HG03045 (cell line): ENCODE measurements around the gene CHD9.

ENCODE experiments used
- ATAC-seq: cut with Tn5 transposase; IDR thresholded peaks from one replicate; pipeline ENCODE4 v1.9.1; 2021; ENCODE audit warnings: mild to moderate bottlenecking, moderate library complexity; ENCODE audit not compliant: unreplicated experiment

The CHD9 gene

DNA sequence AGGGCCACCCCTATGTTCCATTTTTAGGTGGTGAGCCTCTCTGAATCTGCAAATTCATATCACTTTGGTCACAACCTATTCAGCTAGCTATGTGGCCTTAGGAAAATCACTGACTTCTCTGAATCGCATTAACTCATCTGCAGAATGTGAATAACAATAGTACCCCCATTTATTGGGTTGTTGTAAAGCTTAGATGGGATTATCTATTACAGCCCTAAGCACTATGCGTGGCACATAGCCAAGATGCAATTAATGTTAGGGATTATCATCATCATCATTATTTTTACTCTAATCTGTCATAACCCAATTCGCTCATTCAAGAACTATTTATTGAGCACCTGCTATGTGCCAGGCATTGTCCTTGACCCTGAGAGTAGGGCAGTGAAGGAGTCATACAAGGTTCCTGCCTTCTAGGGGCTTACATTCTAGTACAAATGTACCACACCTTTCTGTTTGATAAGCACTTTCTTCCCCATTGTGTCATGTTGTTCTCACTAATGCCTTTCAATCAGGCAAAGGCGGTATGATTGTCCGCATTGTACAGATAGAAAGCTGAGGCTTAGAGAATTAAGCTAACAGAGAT is 38.5 kb downstream of the CHD9 start:
- no peak for ATAC-seq

DNA sequence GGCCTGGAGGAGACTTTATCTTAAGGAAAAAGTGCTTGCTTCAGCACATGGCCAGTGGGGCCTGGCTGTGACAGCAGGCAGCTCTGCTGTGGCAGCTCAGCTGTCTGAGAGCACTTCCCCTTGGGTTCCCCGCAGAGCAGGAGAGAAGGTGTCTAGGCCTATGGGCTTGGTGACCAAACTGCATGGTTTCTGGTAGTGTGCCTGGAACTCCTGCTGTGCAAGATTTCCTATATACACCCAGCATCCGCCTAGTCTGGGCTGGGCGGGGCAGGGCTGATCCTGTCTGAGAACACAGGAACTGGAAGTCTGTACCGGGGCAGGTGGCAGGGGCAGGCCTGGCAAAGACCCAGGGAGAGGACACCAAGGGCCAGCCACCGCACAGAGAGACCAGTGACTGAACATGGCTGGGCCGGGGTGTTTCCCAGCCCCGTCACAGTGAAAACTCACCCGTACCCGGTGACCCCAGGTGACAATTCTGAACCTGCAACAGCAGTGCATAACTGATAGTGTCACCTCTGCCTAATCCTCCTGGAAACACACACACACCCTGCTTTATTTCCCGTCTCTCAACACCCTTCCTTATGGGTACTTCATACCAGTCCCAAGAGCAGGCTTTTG is 39.3 kb downstream of the CHD9 start:
- ATAC-seq, result peak; percentile 45

DNA sequence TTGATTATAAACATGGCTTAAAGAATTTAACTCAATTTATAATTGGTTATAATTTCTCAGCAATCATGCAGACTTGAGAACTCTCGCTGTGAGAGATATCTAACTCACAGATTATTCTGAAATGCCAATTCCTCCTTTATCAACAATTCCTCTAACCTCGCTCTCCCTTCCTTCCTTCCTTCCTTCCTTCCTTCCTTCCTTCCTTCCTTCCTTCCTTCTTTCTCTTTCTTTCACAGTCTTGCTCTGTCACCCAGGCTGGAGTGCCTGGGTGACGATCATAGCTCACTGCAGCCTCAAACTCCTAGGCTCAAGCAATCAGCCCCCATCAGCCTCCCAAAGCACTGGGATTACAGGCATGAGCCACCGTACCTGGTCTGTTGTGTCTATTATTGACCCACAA is 42.4 kb downstream of the CHD9 start:
- ATAC-seq, result no peak

DNA sequence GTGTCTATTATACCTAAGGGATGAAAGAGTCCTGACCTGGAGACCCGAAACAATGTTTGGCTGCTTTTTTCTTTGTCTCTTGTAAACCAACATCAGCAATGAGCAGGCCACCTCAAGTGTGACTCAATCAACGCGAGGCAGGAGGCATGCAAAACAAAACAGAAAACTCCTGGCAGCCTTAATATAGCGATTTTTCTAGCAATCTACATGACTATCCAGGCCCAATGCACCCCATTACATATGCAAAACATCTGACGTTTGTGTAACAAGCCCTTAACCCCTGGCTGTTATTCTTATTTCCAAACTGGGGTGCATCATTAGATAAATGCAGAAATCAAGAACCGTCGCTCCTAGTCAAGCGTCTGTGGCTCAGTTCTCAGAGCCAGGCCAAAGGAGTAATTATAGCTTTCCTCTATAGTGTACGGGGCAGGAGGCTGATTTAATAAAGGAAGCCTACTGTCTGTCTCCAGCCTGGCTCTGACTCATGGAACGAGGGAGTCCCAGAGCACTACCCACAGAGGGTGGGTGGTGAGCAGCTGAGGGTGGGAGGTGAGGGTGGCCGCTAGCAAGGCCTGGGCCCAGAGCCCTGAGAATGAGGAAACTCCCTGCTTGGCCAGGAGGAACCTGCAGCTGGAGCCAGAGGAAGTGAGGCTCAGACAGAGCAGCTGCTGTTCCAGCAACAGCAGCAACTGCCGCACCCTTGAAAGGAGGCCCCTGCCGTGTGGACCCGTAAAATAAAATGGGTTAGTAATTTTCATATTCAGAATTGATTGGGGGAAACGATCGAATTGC is 43.9 kb downstream of the CHD9 start:
- peak; percentile 68 for ATAC-seq

DNA sequence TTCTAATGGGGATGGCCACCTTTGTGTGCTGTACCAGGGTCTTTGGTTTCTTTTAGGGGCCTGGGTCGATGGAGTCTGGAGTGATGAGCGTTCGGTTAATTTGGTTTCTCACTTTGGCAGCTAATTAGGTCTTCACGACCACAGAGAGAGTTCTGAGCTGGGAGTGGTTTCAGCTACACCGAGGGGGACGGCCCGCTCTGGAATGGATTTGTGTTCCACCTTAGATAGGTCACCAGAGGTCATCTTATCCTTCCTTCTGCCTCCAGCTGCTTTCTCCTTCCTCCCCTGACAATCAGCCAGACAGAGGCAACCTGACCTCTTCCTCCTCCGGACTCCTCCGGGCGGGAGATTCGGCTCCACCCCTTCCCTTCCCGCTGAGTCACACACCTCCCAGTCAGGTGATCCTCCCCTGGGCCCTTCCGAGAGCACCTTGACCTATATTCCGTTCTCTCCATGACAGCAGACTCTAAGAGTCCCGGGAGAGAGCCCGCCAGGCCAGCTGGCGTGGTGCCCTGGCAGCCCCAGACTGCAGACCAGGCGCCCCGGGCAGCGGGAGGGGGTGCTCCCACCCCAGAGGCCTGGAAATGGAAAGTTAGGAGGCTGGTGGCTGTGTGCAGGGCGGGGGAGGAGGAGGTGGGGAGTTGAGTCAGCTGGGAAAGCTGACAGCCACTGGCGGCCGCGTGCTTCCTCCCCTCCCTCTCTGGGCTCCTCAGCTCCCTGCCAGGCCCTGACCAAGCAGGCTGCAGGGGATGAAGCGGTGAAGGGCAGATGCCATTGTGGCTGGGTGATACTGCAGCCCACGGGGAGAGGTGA is 44.7 kb downstream of the CHD9 start:
- peak; percentile 55 for ATAC-seq

DNA sequence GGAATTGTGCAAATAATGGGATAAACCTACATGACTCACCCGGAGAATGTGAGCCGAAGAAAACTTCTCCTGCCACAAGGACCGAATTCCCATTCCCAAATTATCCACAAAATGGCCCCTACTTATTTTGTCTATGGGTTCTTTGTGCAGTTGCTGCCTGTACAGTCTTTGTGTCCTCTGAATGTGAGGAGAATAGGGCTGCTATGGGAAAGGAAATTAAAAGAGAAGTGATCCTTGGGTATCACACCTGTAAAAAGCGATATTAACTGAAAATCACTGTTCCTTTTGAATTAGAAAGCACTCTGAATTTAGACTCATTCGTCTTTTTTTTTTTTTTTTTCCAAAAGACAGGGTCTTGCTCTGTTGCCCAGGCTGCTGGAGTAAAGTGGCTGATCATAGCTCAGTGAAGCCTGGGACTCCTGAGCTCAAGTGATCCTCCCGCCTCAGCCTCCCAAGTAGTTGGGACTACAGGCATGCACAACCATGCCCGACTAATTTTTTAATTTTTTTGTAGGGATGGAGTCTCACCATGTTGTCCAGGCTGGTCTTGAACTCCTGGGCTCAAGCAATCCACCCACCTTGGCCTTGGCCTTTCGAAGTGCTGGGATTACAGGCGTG is 45.4 kb downstream of the CHD9 start:
- no peak for ATAC-seq

DNA sequence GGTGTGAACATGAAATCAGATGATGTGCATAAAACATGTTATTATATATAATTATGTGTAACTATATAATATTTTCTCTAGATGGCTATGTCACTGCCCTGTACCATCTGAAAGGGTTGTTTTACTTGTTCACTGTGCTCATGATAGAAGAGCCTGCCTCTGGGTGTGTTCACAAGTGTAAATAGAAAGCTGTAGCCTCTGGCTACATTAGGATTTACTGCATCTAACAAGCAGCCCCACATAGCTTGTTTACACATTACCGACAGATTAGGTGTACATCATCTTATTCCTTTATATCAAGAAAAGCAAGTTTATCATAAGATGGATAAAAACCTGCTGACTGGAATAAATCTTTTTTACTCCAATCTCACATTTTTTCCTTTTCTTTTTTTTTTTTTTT is 46.1 kb downstream of the CHD9 start:
- no peak for ATAC-seq

DNA sequence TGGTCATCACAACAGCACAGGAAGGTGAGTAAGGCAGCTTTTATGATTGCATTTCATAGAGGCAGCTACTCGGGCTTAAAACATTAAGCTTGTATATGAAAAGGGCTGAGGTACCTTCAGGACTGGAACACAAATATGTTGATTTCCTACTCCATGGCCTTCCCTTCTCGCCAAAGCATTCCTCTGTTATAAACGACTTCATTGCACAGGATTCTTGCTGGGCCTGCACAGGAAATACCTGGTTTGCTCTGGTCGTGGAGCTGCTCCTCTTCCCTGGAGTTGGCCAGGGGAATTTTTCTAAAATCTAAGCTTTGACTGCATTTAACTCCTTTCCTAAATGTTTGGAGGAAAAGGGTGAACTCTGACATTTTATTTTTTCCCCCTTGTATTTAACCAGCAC is 49.0 kb downstream of the CHD9 start:
- no peak for ATAC-seq

DNA sequence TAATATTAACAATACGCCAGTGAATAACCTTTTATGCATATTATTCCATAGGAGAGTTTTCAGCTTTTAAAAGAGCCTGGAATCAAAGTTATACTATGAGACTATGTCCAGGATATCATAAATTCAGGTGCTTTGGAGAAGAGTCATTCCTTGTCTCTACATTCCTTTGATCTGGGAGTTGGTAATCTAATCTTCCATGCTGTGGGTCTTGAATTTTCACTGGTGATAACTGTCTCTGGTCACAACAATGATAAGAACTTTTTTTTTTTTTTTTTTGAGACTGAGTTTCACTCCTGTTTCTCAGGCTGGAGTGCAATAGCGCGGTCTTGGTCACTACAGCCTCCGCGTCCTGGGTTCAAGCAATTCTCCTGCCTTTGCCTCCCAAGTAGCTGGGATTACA is 50.8 kb downstream of the CHD9 start:
- no peak for ATAC-seq

DNA sequence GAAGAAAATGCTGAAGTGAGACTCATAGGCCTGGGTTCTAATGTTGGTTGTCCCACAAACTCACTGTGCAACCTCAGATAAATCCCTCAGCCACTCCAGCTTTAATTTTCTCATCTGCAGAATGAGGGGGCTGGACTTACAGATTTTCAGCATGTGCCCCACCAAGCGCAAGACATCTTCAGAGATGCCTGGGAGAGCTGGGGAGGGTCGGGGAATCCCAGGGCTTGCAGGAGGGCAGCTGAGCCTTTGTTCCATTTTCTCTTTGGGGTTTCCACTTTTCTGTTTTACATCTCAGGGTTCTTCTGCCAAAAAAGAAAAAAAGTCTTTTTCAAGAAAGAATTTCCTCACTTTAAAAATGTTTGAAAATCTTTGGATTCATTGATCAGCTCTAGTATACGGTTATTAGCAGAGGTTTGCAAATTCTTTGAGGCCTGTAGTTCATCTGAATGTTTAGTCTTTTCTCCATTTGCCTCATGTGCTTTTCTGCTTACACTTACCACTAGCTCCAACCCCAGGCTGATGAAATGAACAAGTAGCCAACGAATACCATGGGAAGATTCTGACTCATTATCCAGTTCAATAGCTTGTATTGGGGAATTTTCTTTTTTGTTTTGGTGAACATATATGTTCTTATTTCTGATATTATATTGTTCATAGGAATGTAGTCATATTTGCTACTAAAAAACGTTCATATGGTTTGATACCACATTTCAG is 56.4 kb downstream of the CHD9 start:
- ATAC-seq, result peak; percentile 55

DNA sequence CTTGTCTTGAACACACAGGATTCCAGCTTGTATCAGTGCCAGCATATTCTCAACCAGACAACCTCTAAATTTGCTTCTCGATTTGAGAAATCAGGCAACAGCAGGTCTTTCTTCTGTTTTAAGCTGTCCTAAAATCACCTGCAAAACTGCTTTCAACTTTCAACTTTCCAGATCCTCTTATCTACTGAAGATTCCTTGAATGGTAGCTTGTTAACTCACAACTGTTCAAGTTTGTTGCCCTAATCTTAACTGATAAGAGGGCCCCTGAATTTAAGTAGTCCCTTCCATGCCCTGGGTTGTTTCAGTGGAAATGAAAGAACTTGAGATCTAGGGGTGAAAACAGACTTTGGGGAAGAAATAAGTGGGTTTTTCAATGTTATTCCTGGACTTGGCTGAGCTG is 57.2 kb downstream of the CHD9 start:
- ATAC-seq, result no peak

DNA sequence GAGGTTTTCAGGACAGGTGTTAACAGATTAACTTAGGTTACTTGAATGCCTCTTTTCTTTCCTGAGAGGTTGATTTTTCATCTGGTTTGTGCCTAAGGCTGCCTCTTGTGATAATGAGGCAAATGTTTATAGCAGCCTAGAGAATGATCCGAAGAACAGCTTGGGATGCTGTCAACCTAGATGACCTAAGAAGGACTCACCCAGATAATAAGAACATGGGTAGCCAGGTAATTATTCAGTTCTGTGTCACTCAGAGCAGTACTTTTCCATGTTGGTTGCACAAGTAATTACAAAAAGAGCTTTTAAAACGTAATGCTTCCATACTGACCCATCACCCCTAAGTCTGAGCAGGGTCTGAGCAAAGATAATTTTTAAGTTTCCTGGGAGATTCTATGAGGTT is 60.3 kb downstream of the CHD9 start:
- no peak for ATAC-seq

DNA sequence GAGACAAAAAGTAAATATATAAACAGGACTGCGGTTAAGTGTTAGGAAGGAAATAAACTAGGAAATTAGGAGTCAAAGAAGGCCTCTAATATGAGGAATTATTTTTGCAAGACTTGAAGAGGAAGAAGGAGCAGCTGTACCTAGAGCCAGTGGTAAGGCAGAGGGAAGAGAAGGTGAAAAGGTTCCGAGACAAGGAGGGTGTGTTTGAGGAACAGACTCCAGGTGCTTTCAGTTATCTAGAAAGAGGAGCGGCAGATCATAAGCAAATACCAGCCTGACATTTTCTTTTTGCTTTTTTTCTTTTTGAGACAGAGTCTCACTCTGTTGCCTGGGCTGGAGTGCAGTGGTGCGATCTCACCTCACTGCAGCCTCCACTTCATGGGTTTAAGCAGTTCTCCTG is 61.0 kb downstream of the CHD9 start:
- no peak for ATAC-seq

DNA sequence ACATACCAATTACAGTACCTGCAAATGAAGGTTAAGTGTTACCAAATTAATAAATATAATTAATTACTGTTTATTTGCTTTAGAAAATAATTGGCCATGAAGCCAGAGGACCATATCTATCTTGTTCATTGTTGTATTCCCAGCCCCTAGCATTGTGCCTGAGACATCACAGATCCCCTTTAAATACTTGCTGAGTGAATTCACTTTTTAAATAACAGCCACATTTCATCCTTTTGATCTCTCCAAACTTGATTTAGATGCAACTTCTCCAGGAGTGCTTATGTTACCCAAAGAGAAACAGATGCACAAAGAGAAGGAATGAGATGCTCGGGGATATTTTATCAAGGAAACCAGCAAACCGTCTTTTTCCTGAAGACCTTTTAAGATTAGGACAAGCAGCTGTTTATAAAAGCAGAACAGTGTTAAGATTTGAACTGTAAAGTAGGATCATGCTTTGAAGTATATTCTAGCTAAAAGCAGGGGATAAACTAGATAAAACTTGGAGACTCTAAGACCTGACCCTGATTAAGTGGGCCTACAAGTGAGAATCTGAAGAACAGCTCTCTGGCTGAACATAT is 66.3 kb downstream of the CHD9 start:
- no peak for ATAC-seq

DNA sequence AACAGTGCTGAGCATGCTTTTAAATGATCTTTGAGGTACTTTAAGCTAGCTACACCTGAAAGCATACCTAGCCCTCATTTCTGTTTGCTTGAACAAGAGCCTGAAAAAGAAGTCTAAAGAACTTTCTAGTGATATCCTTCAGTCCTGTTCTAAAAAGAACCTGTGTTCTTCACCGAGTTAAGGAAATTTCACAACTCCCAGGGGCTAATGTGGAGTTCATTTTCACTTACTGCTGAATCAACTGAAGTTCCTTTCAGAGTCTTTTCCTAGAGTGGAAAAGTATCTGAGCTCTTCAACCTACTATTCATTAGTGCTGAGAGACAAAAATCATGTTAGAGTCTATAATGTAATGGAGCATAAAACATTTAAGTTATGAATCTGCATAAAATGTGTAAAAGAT is 66.9 kb downstream of the CHD9 start:
- no peak for ATAC-seq

DNA sequence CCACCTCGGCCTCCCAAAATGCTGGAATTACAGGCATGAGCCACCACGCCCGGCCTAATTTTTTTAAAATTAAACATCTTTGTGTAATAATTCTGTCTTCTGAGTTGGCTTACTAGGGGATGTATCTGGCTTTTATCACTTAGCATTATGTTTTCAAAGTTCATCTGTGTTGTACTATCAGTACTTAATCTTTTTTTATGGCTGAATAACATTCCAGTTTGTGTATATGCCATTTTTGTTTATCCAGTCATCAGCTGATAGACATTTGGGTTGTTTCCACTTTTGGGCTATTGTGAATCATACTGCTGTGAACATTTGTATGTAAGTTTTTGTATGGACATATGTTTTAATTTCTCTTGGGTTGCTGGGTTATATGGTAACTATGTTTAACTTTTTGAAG is 69.0 kb downstream of the CHD9 start:
- ATAC-seq, result no peak

DNA sequence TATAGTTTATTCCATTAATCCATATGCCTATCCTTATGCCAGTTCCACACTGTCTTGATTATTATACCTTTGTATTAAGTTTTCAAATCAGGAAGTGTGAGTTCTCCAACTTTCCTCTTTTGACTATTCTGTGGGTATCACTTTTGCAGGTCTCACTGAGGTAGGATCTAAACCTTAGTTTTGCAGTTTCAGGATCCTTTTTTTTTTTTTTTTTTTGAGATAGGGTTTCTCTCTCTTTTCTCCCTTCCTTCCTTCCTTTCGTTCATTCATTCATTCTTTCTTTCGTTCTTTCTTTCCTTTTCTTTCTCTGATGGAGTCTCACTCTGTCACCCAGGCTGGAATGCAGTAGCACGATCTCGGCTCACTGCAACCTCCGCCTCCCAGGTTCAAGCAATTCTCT is 71.6 kb downstream of the CHD9 start:
- ATAC-seq, result no peak

DNA sequence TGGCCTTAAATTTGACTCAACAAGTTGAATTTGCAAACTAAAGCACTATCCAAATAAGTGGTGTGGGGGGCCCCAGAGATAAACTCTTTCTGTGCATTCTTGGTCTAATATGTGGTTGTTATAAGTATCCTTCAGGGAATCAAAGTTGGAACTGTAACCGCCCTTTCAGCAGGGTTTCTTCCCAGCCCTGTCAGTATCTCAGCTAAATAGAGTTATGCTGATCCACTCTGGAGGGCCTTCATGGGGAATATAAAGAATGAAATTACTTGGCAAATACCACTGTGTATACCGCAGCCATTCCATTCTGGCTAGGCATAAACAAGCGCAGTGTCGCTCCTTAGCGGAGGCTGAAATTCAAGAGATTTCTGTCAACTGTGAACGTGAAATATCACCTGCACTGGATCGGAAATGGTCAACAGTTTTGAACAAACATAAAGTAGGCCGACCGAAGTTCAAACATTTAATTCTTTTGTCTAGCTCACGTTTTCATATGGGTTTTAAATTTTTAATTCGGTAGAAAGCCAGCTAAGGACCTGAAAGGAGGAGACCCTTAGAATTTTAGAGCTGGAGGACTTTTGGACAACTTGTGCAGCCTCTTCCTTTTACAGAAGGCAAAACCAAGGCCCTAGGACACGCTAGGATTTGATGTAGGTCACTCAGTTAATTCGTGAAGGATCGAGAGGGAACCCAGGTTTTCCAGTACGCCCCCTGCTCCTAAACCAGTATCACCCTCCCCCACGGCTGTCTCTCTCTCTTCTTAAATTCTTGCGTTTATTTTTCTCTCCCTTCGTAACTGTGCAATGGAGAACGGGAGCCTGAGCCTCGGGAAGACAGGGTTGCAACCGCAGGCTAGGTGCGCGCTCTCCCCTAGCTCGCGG is 74.7 kb downstream of the CHD9 start:
- ATAC-seq, result no peak
